Large intestine (tissue), 3 donors: ENCODE data around the gene TMEM132E. TPM values are rescaled to one million over a fixed set of nuclear protein-coding genes. Genes with fewer than 3 reads are reported as not detected.

ENCODE experiments used
- DNase-seq, 2 donors: peaks; one replicate each; pipeline versions ENCODE4 v3.0.0 to v3.0.0-alpha.2; 2013
- H3K27ac ChIP-seq: one replicate; pipeline ENCODE4 v1.5.1; 2013; ENCODE audit warnings: low read length
- H3K27me3 ChIP-seq: 2 replicates; pipeline ENCODE4 v1.6.1; 2013; ENCODE audit warnings: low read length; ENCODE audit not compliant: control insufficient read depth, insufficient read depth
- H3K36me3 ChIP-seq: 2 replicates; pipeline ENCODE4 v1.6.1; 2013; ENCODE audit warnings: low read length; ENCODE audit not compliant: control insufficient read depth, insufficient read depth
- H3K4me1 ChIP-seq: one replicate; pipeline ENCODE4 v1.6.1; 2013; ENCODE audit warnings: low read length; ENCODE audit not compliant: control insufficient read depth, insufficient read depth
- H3K4me3 ChIP-seq: one replicate; pipeline ENCODE4 v1.5.1; 2013; ENCODE audit warnings: low read length
- H3K9me3 ChIP-seq: one replicate; pipeline ENCODE4 v1.6.1; 2013; ENCODE audit warnings: mild to moderate bottlenecking, low read depth, low read length, moderate library complexity; ENCODE audit not compliant: control insufficient read depth
- WGBS: methylation state at CpG from one replicate; pipeline ENCODE4 v1.1.5; 2013; ENCODE audit warnings: low lambda C conversion rate; ENCODE audit not compliant: insufficient coverage; 5-methylcytosine and 5-hydroxymethylcytosine counted together
- polyA plus RNA-seq: library from polyadenylated mRNA; unstranded; fragments of 120-200 nt; gene quantifications from one replicate; pipeline ENCODE4 v1.2.1, GENCODE V29; 2013

TMEM132E gene
- polyA plus RNA-seq, 1 donor = 0.61 TPM

GRCh38 chr17:34603974-34604373 lies 24.6 kb downstream of the TMEM132E start:
- Histone ChIP-seq H3K4me1 (no peaks in the 10 kb centered on the region), H3K27ac (no peak overlapping the region), H3K27me3 (peaks cover 35% of the 10 kb centered on the region), H3K36me3 (no peaks in the 10 kb centered on the region), H3K4me3 (no peak overlapping the region), H3K9me3 (no peaks in the 10 kb centered on the region)
- no peak for DNase-seq
- WGBS = no CpG with 5 or more reads among the region's 3 CpGs

GRCh38 chr17:34606763-34607162 lies 27.4 kb downstream of the TMEM132E start:
- H3K27ac ChIP-seq = no peak overlapping the region
- peaks cover 53% of the 10 kb centered on the region for H3K27me3 ChIP-seq
- no CpG with 5 or more reads among the region's 5 CpGs for WGBS

GRCh38 chr17:34607917-34608316 lies 28.5 kb downstream of the TMEM132E start:
- WGBS = no CpG with 5 or more reads among the region's 4 CpGs
- Histone ChIP-seq H3K27me3 (peaks cover 59% of the 10 kb centered on the region), H3K27ac (no peak overlapping the region)

More at GRCh38 chr17:34606763-34607162, 27.4 kb downstream of the TMEM132E start:
- DNase-seq = no peak
- H3K36me3 ChIP-seq = no peaks in the 10 kb centered on the region
- no peaks in the 10 kb centered on the region for H3K4me1 ChIP-seq
- H3K9me3 ChIP-seq = no peaks in the 10 kb centered on the region
- no peak overlapping the region for H3K4me3 ChIP-seq

GRCh38 chr17:34609210-34609609 lies 29.8 kb downstream of the TMEM132E start:
- H3K4me1 ChIP-seq = no peaks in the 10 kb centered on the region
- H3K4me3 ChIP-seq = no peak overlapping the region
- no peak overlapping the region for H3K27ac ChIP-seq
- 100% methylated on average over 1 of the region's 5 CpGs for WGBS
- H3K9me3 ChIP-seq = no peaks in the 10 kb centered on the region
- no peak for DNase-seq
- H3K27me3 ChIP-seq = peaks cover 67% of the 10 kb centered on the region
- no peaks in the 10 kb centered on the region for H3K36me3 ChIP-seq

More at GRCh38 chr17:34607917-34608316, 28.5 kb downstream of the TMEM132E start:
- Histone ChIP-seq H3K9me3 (no peaks in the 10 kb centered on the region), H3K4me1 (no peaks in the 10 kb centered on the region), H3K36me3 (no peaks in the 10 kb centered on the region), H3K4me3 (no peak overlapping the region)
- DNase-seq = no peak

- Histone ChIP-seq H3K27me3 (peaks cover 74% of the 10 kb centered on the region), H3K27ac (no peak overlapping the region), H3K36me3 (no peaks in the 10 kb centered on the region), H3K4me3 (no peak overlapping the region), H3K9me3 (no peaks in the 10 kb centered on the region), H3K4me1 (no peaks in the 10 kb centered on the region)
- no CpG with 5 or more reads among the region's 5 CpGs for WGBS
- no peak for DNase-seq
Measured at GRCh38 chr17:34610039-34610438, 30.7 kb downstream of the TMEM132E start.

GRCh38 chr17:34610506-34610905 lies 31.1 kb downstream of the TMEM132E start:
- Histone ChIP-seq H3K27me3 (peaks cover 74% of the 10 kb centered on the region), H3K27ac (no peak overlapping the region), H3K4me1 (no peaks in the 10 kb centered on the region), H3K36me3 (no peaks in the 10 kb centered on the region), H3K4me3 (no peak overlapping the region), H3K9me3 (no peaks in the 10 kb centered on the region)
- DNase-seq = no peak
- 60% methylated on average over 2 of the region's 6 CpGs for WGBS

GRCh38 chr17:34613064-34614019 lies 34.0 kb downstream of the TMEM132E start:
- H3K9me3 ChIP-seq = no peaks in the 10 kb centered on the region

DNA sequence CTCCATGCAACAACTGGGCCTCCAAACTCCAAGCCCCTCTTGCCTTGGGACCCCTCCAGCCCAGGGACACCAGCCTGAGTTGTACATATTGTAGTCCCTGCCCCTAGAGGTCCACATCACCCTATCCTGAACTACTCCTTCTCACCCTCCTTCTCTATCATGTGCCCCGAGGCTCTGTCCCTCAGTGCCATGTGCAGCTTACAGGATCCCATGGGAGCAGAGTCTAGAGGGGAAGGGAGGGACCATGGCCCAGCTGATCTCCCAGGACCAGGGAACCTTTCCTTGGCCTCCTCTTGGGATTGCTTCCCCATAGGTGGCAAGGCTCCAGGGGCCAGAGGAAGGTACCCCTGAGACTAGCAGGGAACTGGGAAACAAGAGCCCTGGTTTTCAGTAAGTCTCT lies 35.3 kb downstream of the TMEM132E start:
- H3K27me3 ChIP-seq = peaks cover 53% of the 10 kb centered on the region
- H3K27ac ChIP-seq = no peak overlapping the region
- H3K4me1 ChIP-seq = no peaks in the 10 kb centered on the region
- no peak overlapping the region for H3K4me3 ChIP-seq
- no peak for DNase-seq
- no CpG with 5 or more reads among the region's 1 CpG for WGBS
- H3K36me3 ChIP-seq = no peaks in the 10 kb centered on the region
- no peaks in the 10 kb centered on the region for H3K9me3 ChIP-seq

More at GRCh38 chr17:34613064-34614019, 34.0 kb downstream of the TMEM132E start:
- H3K36me3 ChIP-seq = no peaks in the 10 kb centered on the region
- H3K27me3 ChIP-seq = peaks cover 67% of the 10 kb centered on the region
- no peaks in the 10 kb centered on the region for H3K4me1 ChIP-seq
- peak in 1 of 2 donors; percentile 17 for DNase-seq
- H3K27ac ChIP-seq = no peak overlapping the region
- H3K4me3 ChIP-seq = no peak overlapping the region
- 0% methylated on average over 1 of the region's 19 CpGs for WGBS

GRCh38 chr17:34615326-34615725 lies 35.9 kb downstream of the TMEM132E start:
- H3K4me1 ChIP-seq = no peaks in the 10 kb centered on the region
- no CpG with 5 or more reads among the region's 3 CpGs for WGBS
- DNase-seq = no peak
- H3K27ac ChIP-seq = no peak overlapping the region
- H3K4me3 ChIP-seq = no peak overlapping the region
- peaks cover 47% of the 10 kb centered on the region for H3K27me3 ChIP-seq
- no peaks in the 10 kb centered on the region for H3K36me3 ChIP-seq
- H3K9me3 ChIP-seq = no peaks in the 10 kb centered on the region

DNA sequence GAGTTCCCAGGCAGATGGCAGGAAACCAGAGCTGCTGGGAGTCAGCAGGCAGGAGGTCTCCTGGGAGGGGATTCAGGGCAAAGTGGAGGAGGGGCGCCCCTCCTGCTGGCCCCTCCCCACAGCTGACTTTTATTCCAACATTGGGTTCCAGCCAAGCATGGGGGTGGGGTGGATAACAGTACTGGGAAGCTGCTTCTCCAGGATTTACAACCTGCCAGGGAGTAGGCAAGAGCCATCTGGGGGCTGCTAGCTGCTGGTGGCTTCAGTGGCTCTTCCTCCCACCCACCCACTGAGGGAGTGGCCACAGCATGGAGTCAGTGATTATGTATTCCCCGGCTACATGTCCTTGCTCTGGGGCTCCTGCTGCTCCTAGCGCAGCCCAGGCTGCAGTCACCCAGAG lies 36.8 kb downstream of the TMEM132E start:
- Histone ChIP-seq H3K4me1 (no peaks in the 10 kb centered on the region), H3K9me3 (no peaks in the 10 kb centered on the region), H3K36me3 (no peaks in the 10 kb centered on the region), H3K4me3 (no peak overlapping the region), H3K27ac (no peak overlapping the region), H3K27me3 (peaks cover 40% of the 10 kb centered on the region)
- WGBS = no CpG with 5 or more reads among the region's 3 CpGs
- DNase-seq = peak in 1 of 2 donors; percentile 20
